Gastrocnemius medialis (tissue), 4 donors: ENCODE data around the gene ADD1. TPM values are rescaled to one million over a fixed set of nuclear protein-coding genes. Genes with fewer than 3 reads are reported as not detected.

Experiments
- ATAC-seq, 2 donors: fragments of 150-250 bp; one replicate each; pipeline ENCODE4 v1.9.1; 2016
- DNase-seq, 2 donors: peaks; one replicate each; pipeline ENCODE4 v3.0.0-alpha.2; 2019
- H3K27ac ChIP-seq, 4 donors: fragments of 200-600 bp; sonication (generic); 1 replicate in 1 of 4; 2 replicates in 3 of 4; pipeline ENCODE4 v1.5.1; 2016 to 2018; ENCODE audit warnings: mild to moderate bottlenecking in 2 of 4, moderate library complexity in 1 of 4
- H3K27me3 ChIP-seq, 3 donors: fragments of 200-600 bp; sonication (generic) in 2 of 3; 1 replicate in 1 of 3; 2 replicates in 2 of 3; pipeline versions ENCODE4 v1.5.1 to v1.6.0; 2016 to 2019; ENCODE audit warnings: mild to moderate bottlenecking in 1 of 3, moderate library complexity in 1 of 3
- H3K36me3 ChIP-seq, 2 donors: fragments of 200-600 bp; sonication (generic) in 1 of 2; one replicate each; pipeline ENCODE4 v1.5.1; 2017 to 2018
- H3K4me1 ChIP-seq, 2 donors: fragments of 200-600 bp; sonication (generic) in 1 of 2; one replicate each; pipeline ENCODE4 v1.5.1; 2016 to 2017; ENCODE audit warnings: mild to moderate bottlenecking in 2 of 2
- H3K4me3 ChIP-seq, 4 donors: fragments of 200-600 bp; sonication (generic) in 3 of 4; 1 replicate in 1 of 4; 2 replicates in 3 of 4; pipeline ENCODE4 v1.5.1; 2016 to 2019; ENCODE audit warnings: mild to moderate bottlenecking in 2 of 4
- H3K9me3 ChIP-seq, 3 donors: fragments of 200-600 bp; sonication (generic) in 2 of 3; 1 replicate in 1 of 3; 2 replicates in 2 of 3; pipeline ENCODE4 v1.5.1; 2016 to 2019
- CTCF ChIP-seq, 5 experiments: fragments of 450-650 bp in 3 of 5; fragments of 200-600 bp in 2 of 5; sonication (generic) in 2 of 5; IDR thresholded peaks in 4 of 5; conservative IDR thresholded peaks in 1 of 5; 1 replicate in 4 of 5; 2 replicates in 1 of 5; pipeline ENCODE4 v1.5.1; 2016 to 2019; ENCODE audit warnings: antibody characterized with exemption in 5 of 5, mild to moderate bottlenecking in 3 of 5, moderate library complexity in 3 of 5
- POLR2A ChIP-seq, 2 donors: fragments of 450-650 bp; IDR thresholded peaks; one replicate each; pipeline ENCODE4 v1.6.1; 2017; ENCODE audit warnings: antibody characterized with exemption in 2 of 2, mild to moderate bottlenecking in 2 of 2, moderate library complexity in 2 of 2
- in situ Hi-C, 4 donors: fragments of 200-750 bp; cut with MboI; loops; one replicate each; pipeline versions ENCODE4 v1.15.0 to v1.8.0; 2017; ENCODE audit warnings: low sequenced_read_pairs in 4 of 4
- intact Hi-C: fragments of 100-400 bp; cut with DNase I; formaldehyde crosslinking; loops from one replicate; pipeline ENCODE4 v1.15.1; 2023; ENCODE audit warnings: low total_unique reads
- total RNA-seq, 4 donors: library from RNA; depleted of rRNA; stranded (reverse); fragments of >200 nt; gene quantifications; one replicate each; pipeline versions ENCODE4 v1.1.0 to v1.2.3, GENCODE V29; 2016

Gene ADD1
- total RNA-seq, 4 donors from 2014 or later, result 144 to 255 (median 178) TPM

GRCh38 chr4:2825740-2826139, 17.9 kb upstream of the ADD1 start:
- TF ChIP-seq CTCF (IDR thresholded peaks at IDR 0.05 in 4 of 5, conservative IDR thresholded peaks at IDR 0.05 in 1 of 5), result no peak
- TF ChIP-seq POLR2A (IDR thresholded peaks at IDR 0.05), result no peak

GRCh38 chr4:2827071-2827873, 16.4 kb upstream of the ADD1 start:
- ATAC-seq, result no peak
- TF ChIP-seq CTCF (IDR thresholded peaks at IDR 0.05 in 4 of 5, conservative IDR thresholded peaks at IDR 0.05 in 1 of 5) (no peak), POLR2A (IDR thresholded peaks at IDR 0.05) (no peak)
- in situ Hi-C loops, result no loop called here

More at GRCh38 chr4:2825740-2826139, 17.9 kb upstream of the ADD1 start:
- Histone ChIP-seq H3K9me3 (no peaks in the 10 kb centered on the region), H3K27ac (no peak overlapping the region), H3K4me3 (no peak overlapping the region), H3K4me1 (no peaks in the 10 kb centered on the region), H3K27me3 (no peaks in the 10 kb centered on the region), H3K36me3 (peaks cover 0 to 38% of the 10 kb centered on the region in 2 donors)
- in situ Hi-C loops (no loop called here), intact Hi-C loops (no loop called here)
- ATAC-seq (no peak), DNase-seq (peak in 1 of 2 donors; percentile 8)

GRCh38 chr4:2827874-2828751, 15.5 kb upstream of the ADD1 start:
- no peak for ATAC-seq
- Histone ChIP-seq H3K27ac (no peak overlapping the region), H3K9me3 (no peaks in the 10 kb centered on the region), H3K36me3 (peaks cover 0 to 50% of the 10 kb centered on the region in 2 donors), H3K4me1 (no peaks in the 10 kb centered on the region), H3K27me3 (no peaks in the 10 kb centered on the region), H3K4me3 (no peak overlapping the region)
- peak in 1 of 2 donors; percentile 11 for DNase-seq
- in situ Hi-C loops, result no loop called here
- TF ChIP-seq CTCF (IDR thresholded peaks at IDR 0.05 in 4 of 5, conservative IDR thresholded peaks at IDR 0.05 in 1 of 5), result no peak
- TF ChIP-seq POLR2A (IDR thresholded peaks at IDR 0.05), result no peak
- intact Hi-C loops, result no loop called here

More at GRCh38 chr4:2827071-2827873, 16.4 kb upstream of the ADD1 start:
- peak in 1 of 2 donors; percentile 7 for DNase-seq
- H3K27me3 ChIP-seq, result no peaks in the 10 kb centered on the region
- H3K4me3 ChIP-seq, result no peak overlapping the region
- peaks cover 0 to 48% of the 10 kb centered on the region in 2 donors for H3K36me3 ChIP-seq
- H3K9me3 ChIP-seq, result no peaks in the 10 kb centered on the region
- intact Hi-C loops, result no loop called here
- H3K4me1 ChIP-seq, result no peaks in the 10 kb centered on the region
- no peak overlapping the region for H3K27ac ChIP-seq

- Histone ChIP-seq H3K4me3 (no peak overlapping the region), H3K9me3 (no peaks in the 10 kb centered on the region), H3K27ac (no peak overlapping the region), H3K27me3 (no peaks in the 10 kb centered on the region), H3K36me3 (peaks cover 0 to 49% of the 10 kb centered on the region in 2 donors), H3K4me1 (no peaks in the 10 kb centered on the region)
- DNase-seq, result peak in 1 of 2 donors; percentile 7
- in situ Hi-C loops, result no loop called here
- TF ChIP-seq CTCF (IDR thresholded peaks at IDR 0.05 in 4 of 5, conservative IDR thresholded peaks at IDR 0.05 in 1 of 5), result no peak
- no peak for TF ChIP-seq POLR2A (IDR thresholded peaks at IDR 0.05)
- intact Hi-C loops, result no loop called here
- ATAC-seq, result no peak
Measured at GRCh38 chr4:2828758-2829181, 14.9 kb upstream of the ADD1 start.
